B cell (primary cell): ENCODE data around the gene PLCD3.

Source experiments
- CTCF ChIP-seq: fragments of 200-600 bp; IDR thresholded peaks from one replicate; pipeline ENCODE4 v1.8.0; 2022; ENCODE audit warnings: antibody characterized with exemption, mild to moderate bottlenecking
- EZH2 ChIP-seq: IDR thresholded peaks from 2 replicates; pipeline ENCODE4 v1.6.1; 2012; ENCODE audit warnings: borderline replicate concordance, low read depth, mild to moderate bottlenecking, moderate library complexity, low read length; ENCODE audit not compliant: insufficient read depth, poor library complexity, severe bottlenecking

GRCh38 chr17:45137561-45138305, 5.4 kb upstream of the PLCD3 start:
- TF ChIP-seq CTCF (no peak), EZH2 (no peak)
